Fibroblast of lung (primary cell): Measurements from ENCODE around the gene PDXK. TPM values are rescaled to one million over a fixed set of nuclear protein-coding genes. Genes with fewer than 3 reads are reported as not detected.

Source experiments
- DNase-seq, 2 donors: peaks; one replicate each; pipeline versions ENCODE4 v3.0.0 to v3.0.0-alpha.2; 2010; ENCODE audit warnings: low read depth in 2 of 2
- H2AFZ ChIP-seq: 2 replicates; pipeline ENCODE4 v1.5.1; 2012; ENCODE audit warnings: low read length, control low read depth, inconsistent platforms
- H3K27ac ChIP-seq: 2 replicates; pipeline ENCODE4 v1.5.1; 2011; ENCODE audit warnings: low read length, control low read depth; ENCODE audit not compliant: insufficient read depth
- H3K27me3 ChIP-seq: 2 replicates; pipeline ENCODE4 v1.5.1; 2011; ENCODE audit warnings: mild to moderate bottlenecking, low read length; ENCODE audit not compliant: control insufficient read depth, insufficient read depth
- H3K36me3 ChIP-seq: 2 replicates; pipeline ENCODE4 v1.5.1; 2011; ENCODE audit warnings: low read length; ENCODE audit not compliant: control insufficient read depth, insufficient read depth
- H3K4me1 ChIP-seq: 2 replicates; pipeline ENCODE4 v1.5.1; 2011; ENCODE audit warnings: low read length; ENCODE audit not compliant: control insufficient read depth, insufficient read depth; ENCODE audit errors: extremely low read depth
- H3K4me2 ChIP-seq: 2 replicates; pipeline ENCODE4 v1.5.1; 2011; ENCODE audit warnings: low read length, control low read depth; ENCODE audit not compliant: insufficient read depth; ENCODE audit errors: extremely low read depth
- H3K4me3 ChIP-seq, 4 experiments: fragments of 200-600 bp in 1 of 4; sonication (generic) in 1 of 4; replicated peaks in 1 of 4; 2 replicates each; pipeline ENCODE4 v1.5.1; 2011 to 2016; ENCODE audit warnings: low read length in 4 of 4, low read depth in 3 of 4, mild to moderate bottlenecking in 3 of 4, control low read depth in 2 of 4, inconsistent platforms in 1 of 4, mixed read lengths in 1 of 4; ENCODE audit not compliant: insufficient read depth in 1 of 4; ENCODE audit errors: control extremely low read depth in 1 of 4
- H3K79me2 ChIP-seq: 2 replicates; pipeline ENCODE4 v1.5.1; 2012; ENCODE audit warnings: mild to moderate bottlenecking, low read length, inconsistent platforms; ENCODE audit not compliant: control insufficient read depth, insufficient read depth
- H3K9ac ChIP-seq: 2 replicates; pipeline ENCODE4 v1.5.1; 2011; ENCODE audit warnings: mild to moderate bottlenecking, low read length, control low read depth; ENCODE audit not compliant: insufficient read depth
- H3K9me3 ChIP-seq: 2 replicates; pipeline ENCODE4 v1.5.1; 2012; ENCODE audit warnings: low read depth, low read length; ENCODE audit not compliant: control insufficient read depth, insufficient read depth
- H4K20me1 ChIP-seq: 2 replicates; pipeline ENCODE4 v1.5.1; 2011; ENCODE audit warnings: low read length; ENCODE audit not compliant: control insufficient read depth, insufficient read depth; ENCODE audit errors: extremely low read depth
- EZH2 ChIP-seq: IDR thresholded peaks from 2 replicates; pipeline ENCODE4 v1.5.1; 2012; ENCODE audit warnings: low read length, control low read depth, mild to moderate bottlenecking; ENCODE audit errors: missing control alignments
- polyA plus RNA-seq, 2 donors: library from polyadenylated mRNA; depleted of rRNA in 1 of 2; stranded (reverse) in 1 of 2; unstranded in 1 of 2; fragments of >200 nt; gene quantifications; 2 replicates each; pipeline ENCODE4 v1.2.1, GENCODE V29; 2011 to 2012; ENCODE audit warnings: missing spikeins in 1 of 2
- total RNA-seq: library from RNA; depleted of rRNA; stranded (reverse); fragments of >200 nt; gene quantifications from 2 replicates; pipeline ENCODE4 v1.2.1, GENCODE V29; 2014
- TF ChIP-seq, protein P1 (sequence below), 2 donors: IDR thresholded peaks in 1 of 2; conservative IDR thresholded peaks in 1 of 2; 1 replicate in 1 of 2; 2 replicates in 1 of 2; pipeline ENCODE4 v1.5.1; 2011 to 2012; ENCODE audit warnings: low read length in 2 of 2, control low read depth in 1 of 2, inconsistent platforms in 1 of 2, low read depth in 1 of 2, mild to moderate bottlenecking in 1 of 2

Gene PDXK
- total and polyA plus RNA-seq, 2 donors (not counting 1 experiment from before 2014, with no cell fraction given): 47.4 to 146 TPM

DNA sequence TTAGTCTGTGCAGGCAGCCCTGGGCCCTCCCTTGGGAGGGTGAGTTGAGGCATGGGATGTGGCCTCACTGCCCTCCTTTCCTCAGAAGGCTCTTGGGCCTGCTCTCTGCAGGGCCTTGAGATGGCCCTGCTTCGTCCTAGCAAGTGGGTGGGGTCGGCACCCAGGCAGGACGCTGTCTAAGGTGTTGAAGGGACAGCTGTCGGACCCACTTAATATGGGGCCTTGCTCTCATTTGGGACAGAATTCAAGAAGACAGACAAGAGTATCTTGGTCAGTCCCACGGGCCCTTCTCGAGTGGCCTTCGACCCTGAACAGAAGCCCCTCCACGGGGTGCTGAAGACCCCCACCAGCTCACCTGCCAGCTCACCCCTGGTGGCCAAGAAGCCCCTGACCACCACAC is 26.0 kb upstream of the PDXK start:
- no peak overlapping the region for H3K4me3 ChIP-seq
- no peaks in the 10 kb centered on the region for H3K9me3 ChIP-seq
- H3K9ac ChIP-seq: no peak overlapping the region
- H3K79me2 ChIP-seq: no peaks in the 10 kb centered on the region
- no peak overlapping the region for H3K4me2 ChIP-seq
- H3K27ac ChIP-seq: no peak overlapping the region
- DNase-seq: no peak
- H2AFZ ChIP-seq: no peak overlapping the region
- H4K20me1 ChIP-seq: no peaks in the 10 kb centered on the region
- H3K4me1 ChIP-seq: no peaks in the 10 kb centered on the region
- TF ChIP-seq, protein P1, sequence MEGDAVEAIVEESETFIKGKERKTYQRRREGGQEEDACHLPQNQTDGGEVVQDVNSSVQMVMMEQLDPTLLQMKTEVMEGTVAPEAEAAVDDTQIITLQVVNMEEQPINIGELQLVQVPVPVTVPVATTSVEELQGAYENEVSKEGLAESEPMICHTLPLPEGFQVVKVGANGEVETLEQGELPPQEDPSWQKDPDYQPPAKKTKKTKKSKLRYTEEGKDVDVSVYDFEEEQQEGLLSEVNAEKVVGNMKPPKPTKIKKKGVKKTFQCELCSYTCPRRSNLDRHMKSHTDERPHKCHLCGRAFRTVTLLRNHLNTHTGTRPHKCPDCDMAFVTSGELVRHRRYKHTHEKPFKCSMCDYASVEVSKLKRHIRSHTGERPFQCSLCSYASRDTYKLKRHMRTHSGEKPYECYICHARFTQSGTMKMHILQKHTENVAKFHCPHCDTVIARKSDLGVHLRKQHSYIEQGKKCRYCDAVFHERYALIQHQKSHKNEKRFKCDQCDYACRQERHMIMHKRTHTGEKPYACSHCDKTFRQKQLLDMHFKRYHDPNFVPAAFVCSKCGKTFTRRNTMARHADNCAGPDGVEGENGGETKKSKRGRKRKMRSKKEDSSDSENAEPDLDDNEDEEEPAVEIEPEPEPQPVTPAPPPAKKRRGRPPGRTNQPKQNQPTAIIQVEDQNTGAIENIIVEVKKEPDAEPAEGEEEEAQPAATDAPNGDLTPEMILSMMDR (conservative IDR thresholded peaks at IDR 0.05 in 1 of 2, IDR thresholded peaks at IDR 0.05 in 1 of 2; ENCODE audit: low read depth in 1 of 2, low read length in 2 of 2): no peak
- TF ChIP-seq EZH2: no peak
- H3K27me3 ChIP-seq: no peaks in the 10 kb centered on the region
- peaks cover 18% of the 10 kb centered on the region for H3K36me3 ChIP-seq

DNA sequence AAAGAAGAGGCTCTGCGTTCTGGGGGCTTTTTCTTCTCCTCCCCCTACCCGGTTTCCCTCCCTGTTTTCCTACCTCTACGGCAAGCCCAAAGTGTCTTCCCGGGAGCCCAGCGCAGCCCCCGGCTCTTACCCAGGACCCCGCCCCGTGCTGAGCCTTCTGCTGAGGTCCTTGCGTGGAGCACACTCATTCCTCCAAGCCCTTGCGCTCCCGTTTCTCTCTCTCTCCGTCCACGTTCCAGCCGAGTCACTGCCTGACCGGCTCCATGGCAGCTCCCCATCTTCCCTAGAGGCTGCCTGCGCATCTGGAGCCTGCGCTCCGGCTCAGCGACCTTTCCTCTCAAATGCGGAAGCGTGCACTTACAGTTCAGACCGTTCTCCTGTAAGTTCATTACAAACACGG is 24.9 kb upstream of the PDXK start:
- Histone ChIP-seq H3K4me1 (no peaks in the 10 kb centered on the region), H3K9me3 (no peaks in the 10 kb centered on the region), H4K20me1 (no peaks in the 10 kb centered on the region), H3K36me3 (peaks cover 16% of the 10 kb centered on the region), H3K4me3 (no peak overlapping the region), H3K79me2 (no peaks in the 10 kb centered on the region), H3K9ac (no peak overlapping the region), H3K4me2 (no peak overlapping the region), H3K27me3 (no peaks in the 10 kb centered on the region), H2AFZ (no peak overlapping the region), H3K27ac (no peak overlapping the region)
- no peak for DNase-seq
- no peak for TF ChIP-seq EZH2
- TF ChIP-seq, protein P1 (conservative IDR thresholded peaks at IDR 0.05 in 1 of 2, IDR thresholded peaks at IDR 0.05 in 1 of 2; ENCODE audit: low read depth in 1 of 2, low read length in 2 of 2): no peak

DNA sequence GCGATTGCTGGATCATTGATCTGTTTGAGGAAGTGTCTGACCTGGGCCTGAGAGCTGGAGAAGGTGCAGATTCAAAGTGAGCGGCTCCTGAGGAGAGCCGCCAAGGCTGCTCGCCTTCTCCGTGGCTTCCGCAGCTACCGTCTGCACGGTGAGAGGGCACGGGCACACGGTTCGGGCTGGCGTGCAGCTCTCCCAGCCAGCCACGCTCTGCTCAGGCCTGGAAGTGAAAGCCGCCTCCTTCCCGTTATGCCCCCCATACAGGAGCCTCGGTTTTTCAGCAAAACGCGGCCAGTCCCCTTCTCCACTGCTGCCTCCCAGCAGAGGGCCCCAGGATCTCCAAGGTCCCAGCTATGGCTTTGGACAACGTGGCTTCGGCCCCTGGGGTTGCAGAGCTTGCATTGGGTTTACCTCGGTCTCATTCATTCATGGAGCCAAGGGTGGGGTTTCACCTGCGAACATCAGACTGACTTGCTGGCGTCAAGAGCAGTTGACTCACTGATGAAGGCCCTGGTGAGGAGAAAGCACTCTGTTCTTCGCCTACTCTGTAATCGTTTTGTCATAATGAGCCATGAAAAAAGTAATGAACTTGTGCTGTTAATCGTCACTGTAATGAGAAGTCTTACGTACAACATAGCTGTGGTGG is 24.4 kb upstream of the PDXK start:
- TF ChIP-seq EZH2: no peak
- TF ChIP-seq, protein P1 (conservative IDR thresholded peaks at IDR 0.05 in 1 of 2, IDR thresholded peaks at IDR 0.05 in 1 of 2; ENCODE audit: low read depth in 1 of 2, low read length in 2 of 2): no peak
- no peak for DNase-seq
- H3K4me2 ChIP-seq: no peak overlapping the region

More for the DNA sequence above, 24.4 kb upstream of the PDXK start:
- Histone ChIP-seq H3K9me3 (no peaks in the 10 kb centered on the region), H3K9ac (no peak overlapping the region), H2AFZ (no peak overlapping the region), H3K4me1 (no peaks in the 10 kb centered on the region), H3K27ac (no peak overlapping the region), H3K4me3 (no peak overlapping the region), H3K79me2 (no peaks in the 10 kb centered on the region), H4K20me1 (no peaks in the 10 kb centered on the region), H3K36me3 (peaks cover 14% of the 10 kb centered on the region), H3K27me3 (no peaks in the 10 kb centered on the region)
